Lower lobe of right lung (tissue), 2 donors: ENCODE results near the gene SPHK2. TPM values are rescaled to one million over a fixed set of nuclear protein-coding genes. Genes with fewer than 3 reads are reported as not detected.

Experiments used
- ATAC-seq, 2 donors: fragments of 200-7000 bp; cut with Tn5 transposase; one replicate each; pipeline ENCODE4 v1.9.1; 2020 to 2022; ENCODE audit warnings: mild to moderate bottlenecking in 2 of 2, moderate library complexity in 2 of 2
- DNase-seq: peaks from one replicate; pipeline ENCODE4 v3.0.0-alpha.2; 2020
- H3K27ac ChIP-seq: fragments of 200-600 bp; one replicate; pipeline ENCODE4 v1.8.0; 2022
- H3K27me3 ChIP-seq: fragments of 200-600 bp; one replicate; pipeline ENCODE4 v1.8.0; 2022; ENCODE audit warnings: low read depth
- H3K36me3 ChIP-seq: fragments of 200-600 bp; one replicate; pipeline ENCODE4 v1.8.0; 2022; ENCODE audit warnings: mild to moderate bottlenecking
- H3K4me1 ChIP-seq: fragments of 200-600 bp; one replicate; pipeline ENCODE4 v1.8.0; 2022
- H3K4me3 ChIP-seq: fragments of 200-600 bp; one replicate; pipeline ENCODE4 v1.8.0; 2022; ENCODE audit warnings: mild to moderate bottlenecking
- H3K9me3 ChIP-seq: fragments of 200-600 bp; one replicate; pipeline ENCODE4 v1.8.0; 2022
- intact Hi-C: fragments of 100-400 bp; cut with DNase I; formaldehyde crosslinking; loops from one replicate; pipeline ENCODE4 v1.11.0; 2022
- total RNA-seq: library from RNA; stranded (reverse); fragmentation: NEBNext Ultra II Directional; extraction: Animal tissue kit (Norgen Biotek cat#: 25700); gene quantifications from one replicate; pipeline ENCODE4 v1.2.1, GENCODE V29; 2021
- TF ChIP-seq, protein P1 (sequence below): fragments of 200-600 bp; IDR thresholded peaks from one replicate; pipeline ENCODE4 v1.8.0; 2022; ENCODE audit warnings: antibody characterized with exemption, mild to moderate bottlenecking
- donor health status: DM: no; HTN: yes; CAD: no; lungs with severe emphysema.

The SPHK2 gene
- total RNA-seq, 1 donor from 2014 or later, result 23.8 TPM

- DNase-seq (no peak), ATAC-seq (no peak)
- Histone ChIP-seq H3K27ac (no peak overlapping the region), H3K4me1 (peaks cover 9% of the 10 kb centered on the region), H3K9me3 (no peaks in the 10 kb centered on the region), H3K36me3 (no peaks in the 10 kb centered on the region), H3K4me3 (no peak overlapping the region), H3K27me3 (no peaks in the 10 kb centered on the region)
- TF ChIP-seq, protein P1, sequence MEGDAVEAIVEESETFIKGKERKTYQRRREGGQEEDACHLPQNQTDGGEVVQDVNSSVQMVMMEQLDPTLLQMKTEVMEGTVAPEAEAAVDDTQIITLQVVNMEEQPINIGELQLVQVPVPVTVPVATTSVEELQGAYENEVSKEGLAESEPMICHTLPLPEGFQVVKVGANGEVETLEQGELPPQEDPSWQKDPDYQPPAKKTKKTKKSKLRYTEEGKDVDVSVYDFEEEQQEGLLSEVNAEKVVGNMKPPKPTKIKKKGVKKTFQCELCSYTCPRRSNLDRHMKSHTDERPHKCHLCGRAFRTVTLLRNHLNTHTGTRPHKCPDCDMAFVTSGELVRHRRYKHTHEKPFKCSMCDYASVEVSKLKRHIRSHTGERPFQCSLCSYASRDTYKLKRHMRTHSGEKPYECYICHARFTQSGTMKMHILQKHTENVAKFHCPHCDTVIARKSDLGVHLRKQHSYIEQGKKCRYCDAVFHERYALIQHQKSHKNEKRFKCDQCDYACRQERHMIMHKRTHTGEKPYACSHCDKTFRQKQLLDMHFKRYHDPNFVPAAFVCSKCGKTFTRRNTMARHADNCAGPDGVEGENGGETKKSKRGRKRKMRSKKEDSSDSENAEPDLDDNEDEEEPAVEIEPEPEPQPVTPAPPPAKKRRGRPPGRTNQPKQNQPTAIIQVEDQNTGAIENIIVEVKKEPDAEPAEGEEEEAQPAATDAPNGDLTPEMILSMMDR, result no peak
- intact Hi-C loops, result no loop called here
Measured at GRCh38 chr19:48671446-48671995, 52.2 kb downstream of the SPHK2 start.

DNA sequence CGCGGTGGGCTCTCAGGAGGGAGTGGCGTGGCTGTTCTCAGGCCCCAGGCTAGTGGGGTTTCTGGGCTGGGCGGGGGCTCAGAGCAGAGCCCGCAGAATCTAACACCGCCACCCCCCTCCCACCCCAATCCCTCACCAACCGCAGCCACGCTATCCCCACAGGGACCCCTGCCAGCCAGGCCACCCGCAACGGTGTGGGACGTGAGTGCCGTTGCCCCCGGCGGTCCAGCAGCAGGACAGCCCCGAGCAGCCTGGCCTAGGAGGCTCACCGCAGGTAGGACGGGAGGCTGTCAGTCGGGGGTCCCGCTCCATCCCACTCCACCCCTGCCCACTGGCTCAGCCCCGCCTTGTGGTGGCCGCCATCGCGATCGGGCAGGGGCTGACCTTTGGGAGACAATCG, 53.7 kb downstream of the SPHK2 start, which contains the start of gene NTN5:
Gene NTN5 (minus strand): TSS at position 24 of the 400 bp plus-strand sequence. CDS start 2,031 bp downstream, outside the sequence.
- Histone ChIP-seq H3K27ac (no peak within 1 kb of the TSS), H3K36me3 (no peaks in the 10 kb centered on the region), H3K4me3 (no peak within 1 kb of the TSS), H3K4me1 (peaks cover 9% of the 10 kb centered on the region), H3K27me3 (no peaks in the 10 kb centered on the region), H3K9me3 (no peaks in the 10 kb centered on the region)
- intact Hi-C loops, result no loop called here
- no peak for DNase-seq
- TF ChIP-seq, protein P1, result no peak
- ATAC-seq, result no peak

DNA sequence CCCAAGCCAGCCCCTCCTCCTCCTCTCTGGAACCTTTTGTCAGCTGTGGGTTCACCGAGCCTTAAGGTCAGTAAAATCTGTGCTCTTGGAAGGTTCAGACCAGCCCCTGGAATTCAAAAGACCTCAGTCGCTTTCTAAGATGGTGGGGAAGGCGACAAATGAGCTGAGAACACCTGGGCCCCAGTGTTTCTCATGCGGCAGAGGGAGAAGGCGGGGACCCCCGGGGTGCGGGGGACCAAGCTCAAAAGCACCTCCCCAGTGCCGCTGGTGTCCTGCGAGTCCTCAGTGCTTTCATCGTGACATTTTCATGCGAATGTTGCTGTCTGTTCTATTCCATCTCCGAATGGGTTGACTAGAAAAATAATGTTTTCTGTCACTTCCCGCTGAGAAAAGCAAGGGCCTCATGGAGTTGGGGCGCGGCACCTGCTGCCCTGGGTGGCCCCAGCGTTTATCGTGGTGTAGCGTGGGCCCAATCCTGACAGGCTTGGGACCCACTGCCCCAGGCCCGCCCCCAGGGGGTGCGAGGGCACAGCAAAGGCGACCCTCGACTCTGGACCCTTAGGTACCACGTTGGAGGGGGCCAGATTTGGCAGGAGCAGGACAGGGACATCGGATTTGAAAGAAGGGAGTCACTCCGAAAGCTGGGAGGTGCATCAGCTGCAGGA, 54.3 kb downstream of the SPHK2 start:
- intact Hi-C loops, result no loop called here
- Histone ChIP-seq H3K36me3 (no peaks in the 10 kb centered on the region), H3K27me3 (no peaks in the 10 kb centered on the region), H3K9me3 (no peaks in the 10 kb centered on the region), H3K4me3 (no peak overlapping the region), H3K27ac (no peak overlapping the region), H3K4me1 (peaks cover 9% of the 10 kb centered on the region)
- TF ChIP-seq, protein P1, result no peak
- DNase-seq (no peak), ATAC-seq (no peak)

DNA sequence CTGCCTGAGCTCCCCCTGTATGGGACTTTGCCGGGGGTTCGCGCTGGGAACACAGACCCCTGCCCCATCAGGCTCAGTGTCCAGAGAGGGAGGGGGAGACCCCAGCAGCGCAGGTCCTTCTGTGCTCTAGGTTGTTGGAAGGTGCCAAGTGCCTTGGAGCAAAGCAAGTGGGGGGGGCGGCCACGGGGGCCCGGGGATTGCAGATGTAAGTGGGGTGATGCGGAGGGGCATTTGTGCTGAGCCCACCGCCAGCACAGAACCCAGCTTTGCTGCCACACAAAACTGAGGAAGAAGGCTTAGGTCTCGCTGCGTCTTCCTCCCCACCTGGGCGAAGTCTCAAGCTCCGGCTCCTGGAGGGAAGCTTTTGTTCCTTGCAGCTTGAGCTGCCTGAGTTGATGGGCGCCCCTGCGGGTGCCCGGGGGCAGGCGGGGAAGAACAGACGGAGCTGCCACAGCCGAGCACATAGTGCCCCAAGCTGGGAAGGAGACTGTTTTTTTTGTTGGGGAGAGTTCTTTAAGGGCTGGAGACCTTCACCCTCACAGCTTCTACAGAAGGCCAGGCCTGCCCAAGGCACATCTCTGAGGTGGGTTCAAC, 55.0 kb downstream of the SPHK2 start:
- DNase-seq (no peak), ATAC-seq (no peak)
- Histone ChIP-seq H3K27me3 (no peaks in the 10 kb centered on the region), H3K27ac (no peak overlapping the region), H3K9me3 (no peaks in the 10 kb centered on the region), H3K36me3 (no peaks in the 10 kb centered on the region), H3K4me3 (no peak overlapping the region), H3K4me1 (peaks cover 9% of the 10 kb centered on the region)
- TF ChIP-seq, protein P1, result no peak
- intact Hi-C loops, result no loop called here

DNA sequence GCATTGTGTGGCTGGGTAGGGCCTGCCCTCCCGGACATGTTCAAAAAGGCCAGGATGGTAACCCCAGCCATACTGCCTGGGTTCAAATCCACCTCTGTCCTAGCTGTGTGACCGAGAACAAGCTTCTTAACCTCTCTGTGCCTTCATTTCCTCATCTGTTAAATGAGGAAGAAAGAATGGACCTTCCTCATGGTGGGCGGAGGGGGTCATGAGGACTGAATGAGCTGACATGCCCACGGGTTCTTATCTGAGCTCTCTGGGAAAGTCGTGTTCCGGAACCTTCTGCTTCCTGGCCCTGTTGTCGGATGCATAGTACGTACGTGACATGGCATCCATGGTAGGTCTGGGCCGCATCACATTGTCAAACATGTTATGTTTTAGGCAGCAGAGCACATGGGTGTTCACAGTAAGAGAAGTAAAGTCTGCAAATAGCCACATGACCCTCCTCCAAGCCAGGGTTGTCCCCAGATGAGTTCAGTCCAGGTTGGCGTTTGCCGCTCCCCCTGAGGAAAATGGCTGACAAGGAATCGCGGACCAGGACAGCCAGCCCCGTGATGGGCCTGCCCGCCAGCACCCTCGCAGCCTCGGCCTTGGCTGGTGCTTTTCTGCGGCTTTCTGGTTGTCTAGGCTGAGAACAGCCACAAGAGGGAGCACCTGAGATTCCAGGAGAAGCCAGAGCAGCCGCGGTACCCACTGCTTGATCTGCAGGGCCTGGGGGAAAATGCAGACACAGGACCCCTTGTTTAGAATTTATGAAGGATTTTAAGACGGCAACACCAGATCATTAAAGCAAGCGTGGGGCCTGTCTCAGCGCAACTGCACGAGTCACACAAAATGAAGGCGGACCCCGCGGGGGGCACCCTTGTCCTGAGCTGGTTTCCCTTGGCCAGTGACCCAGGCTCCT, 55.9 kb downstream of the SPHK2 start:
- TF ChIP-seq, protein P1, result peak; percentile 88
- no peaks in the 10 kb centered on the region for H3K9me3 ChIP-seq
- no peak overlapping the region for H3K4me3 ChIP-seq
- H3K36me3 ChIP-seq, result no peaks in the 10 kb centered on the region
- peak; percentile 85 for ATAC-seq
- H3K27ac ChIP-seq, result no peak overlapping the region
- peaks cover 9% of the 10 kb centered on the region for H3K4me1 ChIP-seq
- DNase-seq, result peak; percentile 80
- H3K27me3 ChIP-seq, result no peaks in the 10 kb centered on the region
- intact Hi-C loops, result no loop called here
